AG09309 (cell line): ENCODE data around the gene SREK1.
A peak's percentile ranks its signal among the peaks of the same experiment; 100 is the strongest.

Experiments
- DNase-seq: peaks from one replicate; pipeline ENCODE4 v3.0.0-alpha.2; 2010; ENCODE audit warnings: low read depth
- H3K4me3 ChIP-seq: 2 replicates; pipeline ENCODE4 v1.5.1; 2011; ENCODE audit warnings: mild to moderate bottlenecking, low read depth, low read length, moderate library complexity; ENCODE audit not compliant: control insufficient read depth
- CTCF ChIP-seq: IDR thresholded peaks from 2 replicates; pipeline ENCODE4 v1.5.1; 2011; ENCODE audit warnings: mild to moderate bottlenecking, low read depth, low read length, inconsistent platforms; ENCODE audit not compliant: insufficient read depth, control insufficient read depth; ENCODE audit errors: missing control alignments

Gene SREK1

GRCh38 chr5:66197764-66198405, 53.8 kb downstream of the SREK1 start:
- H3K4me3 ChIP-seq = no peak overlapping the region
- no peak for DNase-seq
- no peak for TF ChIP-seq CTCF

- no peak for DNase-seq
- TF ChIP-seq CTCF = no peak
Observed at GRCh38 chr5:66198837-66199236, 54.7 kb downstream of the SREK1 start.

GRCh38 chr5:66203531-66203930, 59.4 kb downstream of the SREK1 start:
- no peak for DNase-seq
- TF ChIP-seq CTCF = no peak
- H3K4me3 ChIP-seq = no peak overlapping the region

More at GRCh38 chr5:66198837-66199236, 54.7 kb downstream of the SREK1 start:
- H3K4me3 ChIP-seq = no peak overlapping the region

GRCh38 chr5:66206465-66206864, 62.4 kb downstream of the SREK1 start:
- no peak overlapping the region for H3K4me3 ChIP-seq
- DNase-seq = no peak
- TF ChIP-seq CTCF = no peak

- TF ChIP-seq CTCF = no peak
- H3K4me3 ChIP-seq = no peak overlapping the region
- peak; percentile 14 for DNase-seq
Observed at GRCh38 chr5:66207800-66208561, 63.9 kb downstream of the SREK1 start.

- TF ChIP-seq CTCF = no peak
- H3K4me3 ChIP-seq = no peak overlapping the region
- DNase-seq = no peak
Observed at GRCh38 chr5:66209350-66209749, 65.2 kb downstream of the SREK1 start.
